GM12878 (cell line): ENCODE measurements around the gene NKAIN2.
"Not testable (repeated sequence)": the region's sequence is repeated elsewhere in the genome, so short reads cannot be mapped to it uniquely, and the experiment has no call there.

ENCODE experiments used
- FOXM1 ChIP-seq: IDR thresholded peaks from 2 replicates; pipeline ENCODE4 v1.6.1; 2012; ENCODE audit warnings: low read depth, mild to moderate bottlenecking, inconsistent platforms, low read length, moderate library complexity
- SIN3A ChIP-seq: IDR thresholded peaks from 2 replicates; pipeline ENCODE4 v1.6.1; 2012; ENCODE audit warnings: low read depth, low read length, improper control_type of control experiment

- not testable (repeated sequence) for TF ChIP-seq FOXM1, SIN3A
Measured at GRCh38 chr6:124564125-124564524, 760.5 kb downstream of the NKAIN2 start.
